HUES6 (cell line): ENCODE measurements around the gene YWHAH.
A peak's percentile ranks its signal among the peaks of the same experiment; 100 is the strongest.

ENCODE experiments used
- H3K27ac ChIP-seq: 2 replicates; pipeline ENCODE4 v1.7.0; 2013; ENCODE audit warnings: low read depth, mild to moderate bottlenecking, low read length, inconsistent platforms
- H3K27me3 ChIP-seq: 2 replicates; pipeline ENCODE4 v1.6.1; 2013; ENCODE audit warnings: low read length; ENCODE audit not compliant: control insufficient read depth, insufficient read depth
- H3K36me3 ChIP-seq: 2 replicates; pipeline ENCODE4 v1.6.1; 2013; ENCODE audit warnings: low read length; ENCODE audit not compliant: control insufficient read depth, insufficient read depth
- H3K4me1 ChIP-seq: 2 replicates; pipeline ENCODE4 v1.6.1; 2013; ENCODE audit warnings: low read length; ENCODE audit not compliant: control insufficient read depth, insufficient read depth
- H3K4me3 ChIP-seq: 2 replicates; pipeline ENCODE4 v1.5.1; 2013; ENCODE audit warnings: low read depth, low read length
- H3K9ac ChIP-seq: one replicate; pipeline ENCODE4 v1.6.1; 2013; ENCODE audit warnings: mild to moderate bottlenecking, low read length
- H3K9me3 ChIP-seq: 2 replicates; pipeline ENCODE4 v1.6.1; 2013; ENCODE audit warnings: low read depth, low read length; ENCODE audit not compliant: control insufficient read depth, insufficient read depth

The YWHAH gene

GRCh38 chr22:31951194-31952093 lies 7.1 kb downstream of the YWHAH start:
- no peaks in the 10 kb centered on the region for H3K27me3 ChIP-seq
- no peak overlapping the region for H3K9ac ChIP-seq
- peaks cover 61% of the 10 kb centered on the region for H3K36me3 ChIP-seq
- H3K9me3 ChIP-seq: no peaks in the 10 kb centered on the region
- no peak overlapping the region for H3K27ac ChIP-seq
- peaks cover 43% of the 10 kb centered on the region for H3K4me1 ChIP-seq
- H3K4me3 ChIP-seq: no peak overlapping the region

DNA sequence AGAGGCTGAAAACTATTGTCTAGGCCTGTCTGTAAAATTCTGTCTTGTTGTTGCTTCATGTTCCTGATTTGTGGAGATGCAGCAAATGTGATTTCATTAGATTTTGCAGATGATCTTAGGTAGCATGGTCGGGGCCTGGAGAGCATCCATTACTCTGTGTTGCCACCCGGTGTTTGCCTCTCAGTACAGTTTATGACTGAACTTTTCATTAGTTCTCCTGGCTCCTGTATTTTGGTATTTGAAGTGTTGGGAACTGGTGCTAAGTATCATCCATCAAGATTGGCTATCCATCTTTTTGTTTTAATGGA lies 7.7 kb downstream of the YWHAH start:
- Histone ChIP-seq H3K27me3 (no peaks in the 10 kb centered on the region), H3K4me1 (peaks cover 37% of the 10 kb centered on the region), H3K36me3 (peaks cover 62% of the 10 kb centered on the region), H3K9me3 (no peaks in the 10 kb centered on the region), H3K9ac (no peak overlapping the region), H3K4me3 (no peak overlapping the region), H3K27ac (no peak overlapping the region)

GRCh38 chr22:31952472-31952871 lies 8.1 kb downstream of the YWHAH start:
- no peak overlapping the region for H3K27ac ChIP-seq
- no peaks in the 10 kb centered on the region for H3K9me3 ChIP-seq
- H3K4me3 ChIP-seq: no peak overlapping the region
- peaks cover 35% of the 10 kb centered on the region for H3K4me1 ChIP-seq
- no peaks in the 10 kb centered on the region for H3K27me3 ChIP-seq
- H3K36me3 ChIP-seq: peaks cover 62% of the 10 kb centered on the region
- no peak overlapping the region for H3K9ac ChIP-seq

DNA sequence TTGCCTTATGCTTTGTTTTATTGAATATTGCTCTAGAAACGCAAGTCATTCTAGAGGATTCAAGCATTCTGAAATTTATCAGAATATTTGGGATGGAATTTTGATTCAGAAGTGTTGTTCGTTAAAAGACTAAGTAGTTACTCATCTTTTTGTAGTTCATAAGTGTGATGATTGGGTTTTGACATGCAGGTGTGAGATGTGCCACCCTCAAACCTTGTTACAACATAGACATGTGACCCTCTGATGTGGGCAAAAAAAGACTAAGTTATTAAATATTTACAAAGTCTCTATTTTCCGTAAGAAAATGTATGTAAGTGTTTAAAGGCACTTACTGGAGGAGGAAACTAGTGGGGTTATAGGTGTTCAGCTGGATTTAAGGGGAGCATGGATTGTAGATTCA lies 8.9 kb downstream of the YWHAH start:
- H3K4me1 ChIP-seq: peaks cover 38% of the 10 kb centered on the region
- H3K9ac ChIP-seq: no peak overlapping the region
- no peaks in the 10 kb centered on the region for H3K9me3 ChIP-seq
- H3K27me3 ChIP-seq: no peaks in the 10 kb centered on the region
- H3K4me3 ChIP-seq: no peak overlapping the region
- H3K36me3 ChIP-seq: peaks cover 60% of the 10 kb centered on the region
- 0 out of 2 replicates have a peak overlapping the region, but pooled peaks have one; percentile 28 for H3K27ac ChIP-seq

DNA sequence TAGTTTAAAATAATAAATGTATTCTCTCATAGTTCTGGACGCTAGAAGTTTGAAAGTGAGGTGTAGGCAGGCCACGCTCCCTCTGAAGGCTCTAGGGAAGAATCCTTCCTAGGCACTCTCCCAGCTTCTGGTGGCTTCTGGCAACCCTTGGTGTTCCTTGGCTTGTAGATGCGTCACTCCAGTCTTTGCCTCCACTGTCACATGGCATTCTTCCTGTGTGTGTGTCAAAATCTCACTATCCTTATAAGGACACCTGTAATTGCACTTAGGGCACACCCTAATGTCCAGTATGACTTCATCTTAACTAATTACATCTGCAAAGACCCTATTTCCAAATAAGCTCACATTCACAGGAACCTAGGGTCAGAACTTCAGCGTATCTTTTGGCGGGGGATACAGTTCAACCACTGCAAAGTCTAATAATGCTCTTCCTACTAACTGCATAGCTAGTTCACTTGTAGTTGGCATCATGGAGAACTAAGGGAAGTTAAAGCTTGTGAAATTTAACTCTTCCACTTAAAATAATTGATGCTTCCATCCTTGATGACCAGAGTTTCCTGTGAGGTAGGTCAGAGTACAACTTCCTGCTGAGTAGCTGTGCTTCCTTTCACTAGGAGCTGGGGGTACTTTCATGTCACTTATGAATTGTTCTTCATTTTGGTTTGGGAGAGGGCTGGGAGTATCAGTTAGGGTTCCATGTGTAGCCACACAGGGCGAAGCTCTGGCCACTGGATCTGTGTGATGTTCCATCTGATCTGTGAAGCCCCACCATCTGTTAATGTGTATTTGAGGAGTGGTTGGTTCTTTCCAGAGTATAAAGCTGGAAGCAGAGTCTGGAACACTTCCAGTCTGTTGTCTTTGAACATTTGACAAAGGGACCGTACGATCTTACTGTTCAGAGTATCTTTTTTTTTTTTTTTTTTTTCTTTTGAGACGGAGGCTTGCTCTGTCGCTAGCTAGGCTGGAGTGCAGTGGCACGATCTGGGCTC lies 10.5 kb downstream of the YWHAH start:
- Histone ChIP-seq H3K36me3 (peaks cover 46% of the 10 kb centered on the region), H3K9me3 (no peaks in the 10 kb centered on the region), H3K4me3 (no peak overlapping the region), H3K27ac (no peak overlapping the region), H3K4me1 (peaks cover 41% of the 10 kb centered on the region), H3K27me3 (no peaks in the 10 kb centered on the region), H3K9ac (no peak overlapping the region)

DNA sequence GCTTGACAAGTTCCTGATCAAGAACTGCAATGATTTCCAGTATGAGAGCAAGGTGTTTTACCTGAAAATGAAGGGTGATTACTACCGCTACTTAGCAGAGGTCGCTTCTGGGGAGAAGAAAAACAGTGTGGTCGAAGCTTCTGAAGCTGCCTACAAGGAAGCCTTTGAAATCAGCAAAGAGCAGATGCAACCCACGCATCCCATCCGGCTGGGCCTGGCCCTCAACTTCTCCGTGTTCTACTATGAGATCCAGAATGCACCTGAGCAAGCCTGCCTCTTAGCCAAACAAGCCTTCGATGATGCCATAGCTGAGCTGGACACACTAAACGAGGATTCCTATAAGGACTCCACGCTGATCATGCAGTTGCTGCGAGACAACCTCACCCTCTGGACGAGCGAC lies 12.0 kb downstream of the YWHAH start:
- Histone ChIP-seq H3K36me3 (peaks cover 33% of the 10 kb centered on the region), H3K27ac (no peak overlapping the region), H3K9me3 (no peaks in the 10 kb centered on the region), H3K4me3 (no peak overlapping the region), H3K9ac (no peak overlapping the region), H3K27me3 (no peaks in the 10 kb centered on the region), H3K4me1 (peaks cover 36% of the 10 kb centered on the region)

- Histone ChIP-seq H3K27ac (no peak overlapping the region), H3K36me3 (peaks cover 33% of the 10 kb centered on the region), H3K4me3 (no peak overlapping the region), H3K4me1 (peaks cover 23% of the 10 kb centered on the region), H3K9ac (no peak overlapping the region), H3K9me3 (no peaks in the 10 kb centered on the region), H3K27me3 (no peaks in the 10 kb centered on the region)
These were observed 13.7 kb downstream of the YWHAH start for GRCh38 chr22:31957970-31958594.

DNA sequence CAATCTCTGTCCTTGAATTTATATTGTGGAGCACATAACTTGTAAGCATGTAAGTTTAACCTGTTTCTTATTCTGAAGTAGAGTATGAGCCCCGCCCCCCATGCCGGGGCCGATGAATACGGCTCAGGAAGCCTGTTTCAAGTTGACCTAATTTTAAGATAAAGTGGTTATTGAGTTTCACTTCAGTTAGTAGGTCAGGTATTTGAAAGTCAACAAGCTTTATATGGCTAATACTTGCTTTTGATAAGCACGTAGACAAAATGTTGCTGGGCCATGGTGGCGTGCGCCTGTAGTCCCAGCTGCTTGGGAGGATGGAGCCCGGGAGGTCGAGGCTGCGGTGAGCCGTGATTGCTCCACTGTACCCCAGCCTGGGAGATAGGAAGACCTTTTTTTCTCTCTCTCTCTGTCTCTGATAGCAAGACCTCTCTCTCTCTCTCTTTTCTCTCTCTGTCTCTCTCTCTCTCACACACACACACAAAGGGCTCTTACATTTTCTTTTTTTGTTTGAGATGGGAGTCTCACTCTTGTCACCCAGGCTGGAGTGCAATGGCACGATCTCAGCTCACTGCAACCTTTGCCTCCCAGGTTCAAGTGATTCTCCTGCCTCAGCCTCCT lies 14.4 kb downstream of the YWHAH start:
- Histone ChIP-seq H3K27ac (no peak overlapping the region), H3K9me3 (no peaks in the 10 kb centered on the region), H3K27me3 (no peaks in the 10 kb centered on the region), H3K9ac (no peak overlapping the region), H3K4me1 (peaks cover 16% of the 10 kb centered on the region), H3K36me3 (peaks cover 33% of the 10 kb centered on the region), H3K4me3 (no peak overlapping the region)

DNA sequence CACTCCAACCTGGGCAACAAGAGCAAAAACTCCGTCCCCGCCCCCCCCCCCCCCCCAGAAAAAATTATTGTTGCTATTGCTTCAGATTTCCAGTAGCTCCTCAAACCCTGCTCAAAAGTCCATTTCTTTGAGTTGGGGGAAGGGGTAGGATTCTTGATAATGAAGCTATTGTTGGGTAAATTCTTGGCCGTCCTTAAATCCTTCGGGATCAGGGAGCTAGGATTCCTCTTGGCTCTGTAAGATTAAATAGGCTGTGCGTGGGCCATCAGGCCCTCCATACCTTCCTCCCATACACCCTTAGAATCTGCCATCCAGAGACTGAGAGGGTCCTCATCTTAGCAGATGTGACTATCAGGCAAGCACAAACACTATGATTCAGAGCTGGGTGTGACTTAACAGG lies 16.4 kb downstream of the YWHAH start:
- H3K9ac ChIP-seq: no peak overlapping the region

DNA sequence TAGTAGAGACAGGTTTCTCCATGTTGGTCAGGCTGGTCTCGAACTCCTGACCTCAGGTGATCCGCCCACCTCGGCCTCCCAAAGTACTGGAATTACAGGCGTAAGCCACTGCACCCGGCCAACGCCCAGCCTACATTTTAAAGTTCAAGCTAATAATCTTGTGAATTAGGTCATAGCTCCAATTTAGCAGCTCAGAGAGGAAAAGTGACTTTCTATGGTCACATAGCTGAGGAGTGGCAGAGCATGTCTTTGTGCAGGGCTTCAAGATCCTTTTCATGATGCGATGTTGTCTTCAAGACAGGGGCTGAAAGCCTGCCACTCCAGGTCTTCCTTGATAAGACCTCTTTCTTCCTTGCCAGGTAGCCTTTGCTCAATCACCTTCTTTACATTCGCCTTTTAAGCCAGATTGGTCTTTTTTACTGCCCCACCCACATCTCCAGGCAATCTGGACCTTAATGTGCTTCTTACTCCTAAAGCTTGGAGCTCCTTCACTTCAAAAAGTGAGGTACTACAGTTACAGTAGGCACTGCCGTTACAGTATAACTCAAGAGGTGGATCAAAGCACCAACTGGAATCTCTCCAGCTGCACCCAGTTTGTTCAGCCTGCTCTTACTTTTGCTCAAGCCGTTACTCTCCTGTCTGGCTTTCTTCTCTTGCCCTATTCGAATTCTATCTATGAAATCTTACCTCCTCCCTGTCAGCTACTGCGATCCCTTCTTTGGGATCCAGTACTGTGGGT lies 18.2 kb downstream of the YWHAH start:
- Histone ChIP-seq H3K4me3 (no peak overlapping the region), H3K9ac (no peak overlapping the region), H3K27me3 (no peaks in the 10 kb centered on the region), H3K36me3 (peaks cover 5% of the 10 kb centered on the region), H3K27ac (no peak overlapping the region), H3K4me1 (peaks cover 14% of the 10 kb centered on the region), H3K9me3 (no peaks in the 10 kb centered on the region)

More for the DNA sequence above, 16.4 kb downstream of the YWHAH start:
- Histone ChIP-seq H3K4me1 (peaks cover 14% of the 10 kb centered on the region), H3K36me3 (peaks cover 23% of the 10 kb centered on the region), H3K9me3 (no peaks in the 10 kb centered on the region), H3K4me3 (no peak overlapping the region), H3K27me3 (no peaks in the 10 kb centered on the region), H3K27ac (no peak overlapping the region)
